K562 (cell line): Measurements from ENCODE around the gene ROPN1L. TPM values are rescaled to one million over a fixed set of nuclear protein-coding genes. Genes with fewer than 3 reads are reported as not detected.

ENCODE experiments used
- ARID2 ChIP-seq: fragments of 450-650 bp; IDR thresholded peaks from 2 replicates; pipeline ENCODE4 v1.6.1; 2017; ENCODE audit warnings: antibody characterized with exemption, mild to moderate bottlenecking
- BRD4 ChIP-seq: fragments of 200-600 bp; sonication (generic); IDR thresholded peaks from 2 replicates; pipeline ENCODE4 v1.6.1; 2017; ENCODE audit warnings: inconsistent platforms
- DPF2 ChIP-seq: fragments of 450-650 bp; IDR thresholded peaks from 2 replicates; pipeline ENCODE4 v1.6.1; 2016
- ERF ChIP-seq: fragments of 450-650 bp; formaldehyde crosslinking; IDR thresholded peaks from 2 replicates; pipeline ENCODE4 v1.4.0; 2020; ENCODE audit warnings: mild to moderate bottlenecking, mixed read lengths
- ESRRA ChIP-seq: fragments of 450-650 bp; IDR thresholded peaks from 2 replicates; pipeline ENCODE4 v1.6.1; 2014; ENCODE audit warnings: low read depth, mild to moderate bottlenecking, moderate library complexity, borderline replicate concordance
- FOXJ3 ChIP-seq: sonication (generic); formaldehyde crosslinking; IDR thresholded peaks from 2 replicates; pipeline ENCODE4 v1.4.0; 2020; ENCODE audit warnings: mild to moderate bottlenecking, missing genetic modification reagents
- HDAC3 ChIP-seq: fragments of 450-650 bp; IDR thresholded peaks from 2 replicates; pipeline ENCODE4 v1.6.1; 2018; ENCODE audit warnings: borderline replicate concordance, mild to moderate bottlenecking, moderate library complexity; ENCODE audit not compliant: partially characterized antibody
- KLF1 ChIP-seq: fragments of 450-650 bp; IDR thresholded peaks from 2 replicates; pipeline ENCODE4 v1.6.1; 2016; ENCODE audit warnings: missing genetic modification characterization, missing compliant biosample characterization
- MEIS2 ChIP-seq: fragments of 450-650 bp; IDR thresholded peaks from 2 replicates; pipeline ENCODE4 v1.6.1; 2014; ENCODE audit warnings: mild to moderate bottlenecking; ENCODE audit not compliant: partially characterized antibody
- POLR2B ChIP-seq: fragments of 450-650 bp; IDR thresholded peaks from 2 replicates; pipeline ENCODE4 v1.6.1; 2018; ENCODE audit warnings: low read depth; ENCODE audit not compliant: partially characterized antibody
- RFX5 ChIP-seq: IDR thresholded peaks from 2 replicates; pipeline ENCODE4 v1.6.1; 2011; ENCODE audit warnings: low read depth, mild to moderate bottlenecking, improper control_type of control experiment, low read length
- TAF1 ChIP-seq: IDR thresholded peaks from 2 replicates; pipeline ENCODE4 v1.6.1; 2011; ENCODE audit warnings: mild to moderate bottlenecking, low read length, moderate library complexity; ENCODE audit not compliant: insufficient read depth, control insufficient read depth, severe bottlenecking; ENCODE audit errors: extremely low read depth
- THAP7 ChIP-seq: fragments of 250-450 bp; sonication (Bioruptor Pico); IDR thresholded peaks from 2 replicates; pipeline ENCODE4 v1.5.0; 2021
- U2AF2 ChIP-seq: fragments of 200-400 bp; formaldehyde crosslinking; optimal IDR thresholded peaks from 2 replicates; pipeline ENCODE3; 2017; ENCODE audit warnings: low read depth, mild to moderate bottlenecking, low read length
- ZEB2 ChIP-seq: fragments of 450-650 bp; IDR thresholded peaks from 2 replicates; pipeline ENCODE4 v1.6.1; 2016
- ZKSCAN8 ChIP-seq: fragments of 200-800 bp; sonication (Bioruptor generic); IDR thresholded peaks from 2 replicates; pipeline ENCODE4 v1.6.1; 2016; ENCODE audit warnings: missing genetic modification characterization, missing compliant biosample characterization
- ZNF274 ChIP-seq: IDR thresholded peaks from 2 replicates; pipeline ENCODE4 v1.6.1; 2011; ENCODE audit warnings: low read depth, mild to moderate bottlenecking, low read length, moderate library complexity, borderline replicate concordance
- polyA plus RNA-seq, 8 experiments: library from polyadenylated mRNA; depleted of rRNA in 4 of 8; stranded (reverse) in 5 of 8; unstranded in 3 of 8; fragments of >200 nt; fragmentation: Nextera tagmentation in 2 of 8; fragmentation: Illumina TruSeq in 1 of 8; extraction: Ambion mirVana in 2 of 8; extraction: Trizol in 1 of 8; gene quantifications; 2 replicates each; pipeline versions ENCODE4 v1.2.1 to v1.2.3, GENCODE V29; 2011 to 2014; ENCODE audit warnings: inconsistent platforms in 1 of 8, missing spikeins in 1 of 8
- total RNA-seq, 7 experiments: library from RNA; depleted of rRNA in 6 of 7; stranded (reverse); fragments of >200 nt in 6 of 7; fragmentation: Illumina TruSeq in 2 of 7; extraction: Trizol in 2 of 7; gene quantifications; 2 replicates each; pipeline versions ENCODE4 v1.2.1 to v1.2.3, GENCODE V29; 2011 to 2021; ENCODE audit warnings: low replicate concordance in 1 of 7
- TF ChIP-seq, protein P1 (sequence below): fragments of 450-650 bp; IDR thresholded peaks from 2 replicates; pipeline ENCODE4 v1.7.0; 2016; ENCODE audit warnings: borderline replicate concordance
- TF ChIP-seq, protein P2 (sequence below), 2 experiments: IDR thresholded peaks; 2 replicates each; pipeline ENCODE4 v1.6.1; 2011; ENCODE audit warnings: borderline replicate concordance in 1 of 2, control low read depth in 1 of 2, low read depth in 1 of 2, low read length in 1 of 2, mild to moderate bottlenecking in 1 of 2, mixed read lengths in 1 of 2, moderate library complexity in 1 of 2; ENCODE audit not compliant: insufficient read depth in 1 of 2, insufficient read length in 1 of 2, poor library complexity in 1 of 2, severe bottlenecking in 1 of 2; ENCODE audit errors: extremely low read depth in 1 of 2
- TF ChIP-seq, protein P3 (sequence below): fragments of 450-650 bp; IDR thresholded peaks from 2 replicates; pipeline ENCODE4 v1.6.1; 2017; ENCODE audit warnings: antibody characterized with exemption, mild to moderate bottlenecking

Gene ROPN1L
- total and polyA plus RNA-seq, 9 of the 15 experiments (the other 6 are each of a cell fraction or from before 2014, with no cell fraction given), result 0.04 to 0.85 (median 0.24) TPM; not detected in 3

DNA sequence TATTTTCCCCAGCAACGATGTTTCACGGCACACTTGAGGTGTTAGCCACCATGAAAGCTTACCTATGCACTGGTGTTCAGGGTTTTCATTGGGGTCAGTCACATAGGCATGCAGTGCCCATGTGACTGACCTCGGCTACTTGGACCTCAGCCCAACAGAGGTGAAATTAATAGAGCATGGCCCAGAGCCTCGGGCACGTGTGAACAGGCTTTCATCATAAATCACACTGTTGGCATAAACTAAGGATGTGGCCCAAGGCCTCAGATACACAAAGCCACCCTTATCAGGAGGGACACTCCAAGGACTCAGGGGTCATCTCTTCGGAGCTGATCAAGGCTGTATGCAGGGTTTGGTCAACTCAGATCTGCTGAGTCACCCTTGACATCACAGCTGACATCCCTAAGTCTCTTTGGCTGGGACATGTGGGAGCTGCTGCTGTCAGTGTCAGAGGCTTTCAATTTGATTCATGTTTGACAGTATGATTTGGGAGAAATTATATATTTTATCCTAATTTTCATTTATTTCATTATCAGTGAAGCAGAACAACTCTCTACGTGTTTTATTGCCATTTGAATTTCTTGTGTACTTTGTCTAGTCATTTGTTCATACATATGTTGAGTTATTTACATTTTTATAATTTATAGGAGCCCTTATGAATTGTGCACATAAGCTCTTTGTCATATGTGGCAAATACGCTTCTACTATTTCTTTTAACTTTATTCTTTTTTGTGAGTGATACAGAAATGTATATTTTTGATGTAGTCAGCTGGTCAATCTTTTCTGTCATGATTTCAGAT lies 62.5 kb downstream of the ROPN1L start (continued):
- TF ChIP-seq, protein P1, sequence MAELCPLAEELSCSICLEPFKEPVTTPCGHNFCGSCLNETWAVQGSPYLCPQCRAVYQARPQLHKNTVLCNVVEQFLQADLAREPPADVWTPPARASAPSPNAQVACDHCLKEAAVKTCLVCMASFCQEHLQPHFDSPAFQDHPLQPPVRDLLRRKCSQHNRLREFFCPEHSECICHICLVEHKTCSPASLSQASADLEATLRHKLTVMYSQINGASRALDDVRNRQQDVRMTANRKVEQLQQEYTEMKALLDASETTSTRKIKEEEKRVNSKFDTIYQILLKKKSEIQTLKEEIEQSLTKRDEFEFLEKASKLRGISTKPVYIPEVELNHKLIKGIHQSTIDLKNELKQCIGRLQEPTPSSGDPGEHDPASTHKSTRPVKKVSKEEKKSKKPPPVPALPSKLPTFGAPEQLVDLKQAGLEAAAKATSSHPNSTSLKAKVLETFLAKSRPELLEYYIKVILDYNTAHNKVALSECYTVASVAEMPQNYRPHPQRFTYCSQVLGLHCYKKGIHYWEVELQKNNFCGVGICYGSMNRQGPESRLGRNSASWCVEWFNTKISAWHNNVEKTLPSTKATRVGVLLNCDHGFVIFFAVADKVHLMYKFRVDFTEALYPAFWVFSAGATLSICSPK, result no peak
- TF ChIP-seq KLF1 (tag) (no peak), RFX5 (no peak), BRD4 (no peak), POLR2B (no peak), ZEB2 (peak; percentile 85; the same call in 1 of the 2 replicates), FOXJ3 (CRISPR knock-in tag) (no peak), ERF (CRISPR knock-in tag) (no peak), ESRRA (peak; percentile 99), DPF2 (peak; percentile 95), THAP7 (no peak), ZKSCAN8 (CRISPR knock-in tag) (peak; percentile 67; the same call in 1 of the 2 replicates), MEIS2 (peak; percentile 99), ARID2 (no peak), ZNF274 (no peak), U2AF2 (no peak), HDAC3 (peak; percentile 58), TAF1 (no peak)
- TF ChIP-seq, protein P2, sequence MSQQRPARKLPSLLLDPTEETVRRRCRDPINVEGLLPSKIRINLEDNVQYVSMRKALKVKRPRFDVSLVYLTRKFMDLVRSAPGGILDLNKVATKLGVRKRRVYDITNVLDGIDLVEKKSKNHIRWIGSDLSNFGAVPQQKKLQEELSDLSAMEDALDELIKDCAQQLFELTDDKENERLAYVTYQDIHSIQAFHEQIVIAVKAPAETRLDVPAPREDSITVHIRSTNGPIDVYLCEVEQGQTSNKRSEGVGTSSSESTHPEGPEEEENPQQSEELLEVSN (IDR thresholded peaks at IDR 0.05; ENCODE audit: borderline replicate concordance in 1 of 2, extremely low read depth in 1 of 2, insufficient read depth in 1 of 2, insufficient read length in 1 of 2, low read depth in 1 of 2, low read length in 1 of 2, poor library complexity in 1 of 2, severe bottlenecking in 1 of 2), result peak; percentile 64 to 70
- TF ChIP-seq, protein P3, sequence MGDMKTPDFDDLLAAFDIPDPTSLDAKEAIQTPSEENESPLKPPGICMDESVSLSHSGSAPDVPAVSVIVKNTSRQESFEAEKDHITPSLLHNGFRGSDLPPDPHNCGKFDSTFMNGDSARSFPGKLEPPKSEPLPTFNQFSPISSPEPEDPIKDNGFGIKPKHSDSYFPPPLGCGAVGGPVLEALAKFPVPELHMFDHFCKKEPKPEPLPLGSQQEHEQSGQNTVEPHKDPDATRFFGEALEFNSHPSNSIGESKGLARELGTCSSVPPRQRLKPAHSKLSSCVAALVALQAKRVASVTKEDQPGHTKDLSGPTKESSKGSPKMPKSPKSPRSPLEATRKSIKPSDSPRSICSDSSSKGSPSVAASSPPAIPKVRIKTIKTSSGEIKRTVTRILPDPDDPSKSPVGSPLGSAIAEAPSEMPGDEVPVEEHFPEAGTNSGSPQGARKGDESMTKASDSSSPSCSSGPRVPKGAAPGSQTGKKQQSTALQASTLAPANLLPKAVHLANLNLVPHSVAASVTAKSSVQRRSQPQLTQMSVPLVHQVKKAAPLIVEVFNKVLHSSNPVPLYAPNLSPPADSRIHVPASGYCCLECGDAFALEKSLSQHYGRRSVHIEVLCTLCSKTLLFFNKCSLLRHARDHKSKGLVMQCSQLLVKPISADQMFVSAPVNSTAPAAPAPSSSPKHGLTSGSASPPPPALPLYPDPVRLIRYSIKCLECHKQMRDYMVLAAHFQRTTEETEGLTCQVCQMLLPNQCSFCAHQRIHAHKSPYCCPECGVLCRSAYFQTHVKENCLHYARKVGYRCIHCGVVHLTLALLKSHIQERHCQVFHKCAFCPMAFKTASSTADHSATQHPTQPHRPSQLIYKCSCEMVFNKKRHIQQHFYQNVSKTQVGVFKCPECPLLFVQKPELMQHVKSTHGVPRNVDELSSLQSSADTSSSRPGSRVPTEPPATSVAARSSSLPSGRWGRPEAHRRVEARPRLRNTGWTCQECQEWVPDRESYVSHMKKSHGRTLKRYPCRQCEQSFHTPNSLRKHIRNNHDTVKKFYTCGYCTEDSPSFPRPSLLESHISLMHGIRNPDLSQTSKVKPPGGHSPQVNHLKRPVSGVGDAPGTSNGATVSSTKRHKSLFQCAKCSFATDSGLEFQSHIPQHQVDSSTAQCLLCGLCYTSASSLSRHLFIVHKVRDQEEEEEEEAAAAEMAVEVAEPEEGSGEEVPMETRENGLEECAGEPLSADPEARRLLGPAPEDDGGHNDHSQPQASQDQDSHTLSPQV, result peak; percentile 92
